Liver (tissue), 9 donors: ENCODE results near the gene S100A4. TPM values are rescaled to one million over a fixed set of nuclear protein-coding genes. Genes with fewer than 3 reads are reported as not detected.

Experiments
- DNase-seq: peaks from one replicate; pipeline ENCODE4 v3.0.0-alpha.2; 2017; ENCODE audit warnings: low spot score
- H3K27ac ChIP-seq, 2 donors: one replicate each; pipeline ENCODE4 v1.7.0; 2013; ENCODE audit warnings: inconsistent platforms in 2 of 2, low read length in 2 of 2, control low read depth in 1 of 2, low read depth in 1 of 2, mild to moderate bottlenecking in 1 of 2
- H3K27me3 ChIP-seq, 4 donors: one replicate each; pipeline versions ENCODE4 v1.6.1 to v1.7.0; 2013; ENCODE audit warnings: low read length in 3 of 4, inconsistent platforms in 1 of 4, mild to moderate bottlenecking in 1 of 4, moderate library complexity in 1 of 4; ENCODE audit not compliant: control insufficient read depth in 4 of 4, insufficient read depth in 4 of 4
- H3K36me3 ChIP-seq, 4 donors: one replicate each; pipeline versions ENCODE4 v1.6.1 to v1.7.0; 2013; ENCODE audit warnings: low read length in 3 of 4, mild to moderate bottlenecking in 3 of 4, low read depth in 1 of 4, moderate library complexity in 1 of 4; ENCODE audit not compliant: control insufficient read depth in 4 of 4, insufficient read depth in 3 of 4
- H3K4me1 ChIP-seq, 4 donors: one replicate each; pipeline versions ENCODE4 v1.6.1 to v1.7.0; 2013; ENCODE audit warnings: low read length in 3 of 4, mild to moderate bottlenecking in 3 of 4, moderate library complexity in 1 of 4; ENCODE audit not compliant: control insufficient read depth in 4 of 4, insufficient read depth in 4 of 4
- H3K4me3 ChIP-seq, 3 donors: one replicate each; pipeline versions ENCODE4 v1.6.1 to v1.7.0; 2013; ENCODE audit warnings: low read length in 3 of 3, control low read depth in 1 of 3, low read depth in 1 of 3, mild to moderate bottlenecking in 1 of 3
- H3K9ac ChIP-seq, 2 donors: one replicate each; pipeline ENCODE4 v1.7.0; 2013; ENCODE audit warnings: low read length in 2 of 2, mild to moderate bottlenecking in 2 of 2, moderate library complexity in 2 of 2, control low read depth in 1 of 2, low read depth in 1 of 2
- H3K9me3 ChIP-seq, 4 donors: one replicate each; pipeline versions ENCODE4 v1.6.1 to v1.7.0; 2013; ENCODE audit warnings: low read length in 3 of 4; ENCODE audit not compliant: control insufficient read depth in 4 of 4
- FOXA1 ChIP-seq: IDR thresholded peaks from 2 replicates; pipeline ENCODE4 v1.6.1; 2016; ENCODE audit warnings: antibody characterized with exemption
- FOXA2 ChIP-seq: IDR thresholded peaks from 2 replicates; pipeline ENCODE4 v1.6.1; 2016; ENCODE audit warnings: antibody characterized with exemption
- GABPA ChIP-seq, 2 donors: IDR thresholded peaks in 1 of 2; conservative IDR thresholded peaks in 1 of 2; 2 replicates each; pipeline ENCODE4 v1.6.1; 2016; ENCODE audit warnings: antibody characterized with exemption in 2 of 2, mild to moderate bottlenecking in 1 of 2, moderate library complexity in 1 of 2
- HNF4A ChIP-seq, 2 donors: conservative IDR thresholded peaks; 2 replicates each; pipeline ENCODE4 v1.6.1; 2016; ENCODE audit warnings: antibody characterized with exemption in 2 of 2, mild to moderate bottlenecking in 2 of 2
- HNF4G ChIP-seq: IDR thresholded peaks from 2 replicates; pipeline ENCODE4 v1.6.1; 2016; ENCODE audit warnings: antibody characterized with exemption
- JUND ChIP-seq, 2 donors: IDR thresholded peaks; 2 replicates each; pipeline ENCODE4 v1.6.1; 2016; ENCODE audit warnings: antibody characterized with exemption in 2 of 2
- NR2F2 ChIP-seq: IDR thresholded peaks from 2 replicates; pipeline ENCODE4 v1.6.1; 2016; ENCODE audit warnings: antibody characterized with exemption
- RAD21 ChIP-seq, 2 donors: IDR thresholded peaks; 2 replicates each; pipeline ENCODE4 v1.6.1; 2016; ENCODE audit warnings: antibody characterized with exemption in 2 of 2, mild to moderate bottlenecking in 2 of 2
- RXRA ChIP-seq, 2 donors: IDR thresholded peaks; 2 replicates each; pipeline ENCODE4 v1.6.1; 2017 to 2018; ENCODE audit warnings: antibody characterized with exemption in 2 of 2, mild to moderate bottlenecking in 1 of 2
- SP1 ChIP-seq: IDR thresholded peaks from 2 replicates; pipeline ENCODE4 v1.6.1; 2018; ENCODE audit warnings: antibody characterized with exemption, mild to moderate bottlenecking
- TAF1 ChIP-seq: conservative IDR thresholded peaks from 2 replicates; pipeline ENCODE4 v1.6.1; 2016; ENCODE audit warnings: antibody characterized with exemption, mild to moderate bottlenecking
- YY1 ChIP-seq: IDR thresholded peaks from 2 replicates; pipeline ENCODE4 v1.6.1; 2016; ENCODE audit warnings: antibody characterized with exemption, mild to moderate bottlenecking
- WGBS: extraction: QIAGEN DNeasy Blood & Tissue Kit; methylation state at CpG from one replicate; pipeline ENCODE4 v1.1.7; 2013; 5-methylcytosine and 5-hydroxymethylcytosine counted together
- polyA plus RNA-seq, 2 donors: library from polyadenylated mRNA; stranded (reverse) in 1 of 2; unstranded in 1 of 2; fragments of 200-250 nt in 1 of 2; fragments of >200 nt in 1 of 2; fragmentation: Nextera tagmentation in 1 of 2; extraction: Ambion mirVana in 1 of 2; gene quantifications; one replicate each; pipeline versions ENCODE4 v1.2.1 to v1.2.3, GENCODE V29; 2013 to 2015
- total RNA-seq, 2 donors: library from RNA; depleted of rRNA; stranded (reverse); fragments of >200 nt; gene quantifications; one replicate each; pipeline ENCODE4 v1.2.3, GENCODE V29; 2014
- TF ChIP-seq, protein P1 (sequence below): IDR thresholded peaks from 2 replicates; pipeline ENCODE4 v1.6.1; 2016; ENCODE audit warnings: antibody characterized with exemption
- TF ChIP-seq, protein P2 (sequence below): IDR thresholded peaks from 2 replicates; pipeline ENCODE4 v1.6.1; 2016; ENCODE audit warnings: antibody characterized with exemption, mild to moderate bottlenecking
- TF ChIP-seq, protein P3 (sequence below): IDR thresholded peaks from 2 replicates; pipeline ENCODE4 v1.6.1; 2016; ENCODE audit warnings: antibody characterized with exemption
- TF ChIP-seq, protein P4 (sequence below): IDR thresholded peaks from 2 replicates; pipeline ENCODE4 v1.6.1; 2016; ENCODE audit warnings: antibody characterized with exemption
- TF ChIP-seq, protein P5 (sequence below): fragments of 150-350 bp; IDR thresholded peaks from 2 replicates; pipeline ENCODE4 v1.5.1; 2017; ENCODE audit warnings: improper control_type of control experiment, low read depth, low read length; ENCODE audit not compliant: missing input control
- donor health status: healthy.
- donor health status: healthy.
- donor health status: healthy.
- donor health status: healthy.
- donor health status: healthy.

Gene S100A4
- total and polyA plus RNA-seq, 4 donors = 4.8 to 69.8 (median 16.7) TPM

DNA sequence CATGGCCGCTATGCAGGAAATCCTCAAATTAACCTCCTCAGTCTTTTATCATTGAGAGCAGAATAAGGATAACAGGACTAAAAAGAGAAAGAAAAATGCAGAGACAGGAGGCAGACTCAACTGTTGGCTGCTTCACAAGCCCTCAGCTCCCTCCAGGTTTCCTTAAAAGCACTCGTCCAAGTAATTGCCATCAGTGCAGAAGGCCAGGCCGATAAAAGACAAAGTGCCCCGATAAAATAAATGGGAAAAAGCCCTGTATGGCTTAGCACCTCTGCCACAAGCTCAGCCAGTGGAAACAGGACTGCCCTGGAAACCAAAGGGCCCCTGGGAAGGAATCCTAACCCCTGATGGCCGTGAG lies 17.9 kb downstream of the S100A4 start:
- no peak for DNase-seq
- 92% methylated on average over 5 of the region's 5 CpGs for WGBS

More for the DNA sequence above, 17.9 kb downstream of the S100A4 start:
- Histone ChIP-seq H3K9me3 (no peaks in the 10 kb centered on the region), H3K27me3 (peaks cover 0 to 6% (median 3%) of the 10 kb centered on the region in 4 donors), H3K36me3 (no peaks in the 10 kb centered on the region), H3K9ac (no peak overlapping the region), H3K4me3 (no peak overlapping the region), H3K27ac (no peak overlapping the region), H3K4me1 (peaks cover 0 to 2% (median 0%) of the 10 kb centered on the region in 4 donors)
- TF ChIP-seq, protein P1, sequence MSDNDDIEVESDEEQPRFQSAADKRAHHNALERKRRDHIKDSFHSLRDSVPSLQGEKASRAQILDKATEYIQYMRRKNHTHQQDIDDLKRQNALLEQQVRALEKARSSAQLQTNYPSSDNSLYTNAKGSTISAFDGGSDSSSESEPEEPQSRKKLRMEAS = no peak
- TF ChIP-seq, protein P2, sequence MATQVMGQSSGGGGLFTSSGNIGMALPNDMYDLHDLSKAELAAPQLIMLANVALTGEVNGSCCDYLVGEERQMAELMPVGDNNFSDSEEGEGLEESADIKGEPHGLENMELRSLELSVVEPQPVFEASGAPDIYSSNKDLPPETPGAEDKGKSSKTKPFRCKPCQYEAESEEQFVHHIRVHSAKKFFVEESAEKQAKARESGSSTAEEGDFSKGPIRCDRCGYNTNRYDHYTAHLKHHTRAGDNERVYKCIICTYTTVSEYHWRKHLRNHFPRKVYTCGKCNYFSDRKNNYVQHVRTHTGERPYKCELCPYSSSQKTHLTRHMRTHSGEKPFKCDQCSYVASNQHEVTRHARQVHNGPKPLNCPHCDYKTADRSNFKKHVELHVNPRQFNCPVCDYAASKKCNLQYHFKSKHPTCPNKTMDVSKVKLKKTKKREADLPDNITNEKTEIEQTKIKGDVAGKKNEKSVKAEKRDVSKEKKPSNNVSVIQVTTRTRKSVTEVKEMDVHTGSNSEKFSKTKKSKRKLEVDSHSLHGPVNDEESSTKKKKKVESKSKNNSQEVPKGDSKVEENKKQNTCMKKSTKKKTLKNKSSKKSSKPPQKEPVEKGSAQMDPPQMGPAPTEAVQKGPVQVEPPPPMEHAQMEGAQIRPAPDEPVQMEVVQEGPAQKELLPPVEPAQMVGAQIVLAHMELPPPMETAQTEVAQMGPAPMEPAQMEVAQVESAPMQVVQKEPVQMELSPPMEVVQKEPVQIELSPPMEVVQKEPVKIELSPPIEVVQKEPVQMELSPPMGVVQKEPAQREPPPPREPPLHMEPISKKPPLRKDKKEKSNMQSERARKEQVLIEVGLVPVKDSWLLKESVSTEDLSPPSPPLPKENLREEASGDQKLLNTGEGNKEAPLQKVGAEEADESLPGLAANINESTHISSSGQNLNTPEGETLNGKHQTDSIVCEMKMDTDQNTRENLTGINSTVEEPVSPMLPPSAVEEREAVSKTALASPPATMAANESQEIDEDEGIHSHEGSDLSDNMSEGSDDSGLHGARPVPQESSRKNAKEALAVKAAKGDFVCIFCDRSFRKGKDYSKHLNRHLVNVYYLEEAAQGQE = no peak
- TF ChIP-seq YY1 = no peak
- TF ChIP-seq HNF4G = no peak
- no peak for TF ChIP-seq TAF1
- no peak for TF ChIP-seq NR2F2
- TF ChIP-seq GABPA (IDR thresholded peaks at IDR 0.05 in 1 of 2, conservative IDR thresholded peaks at IDR 0.05 in 1 of 2) = no peak
- TF ChIP-seq FOXA1 = no peak
- TF ChIP-seq JUND (IDR thresholded peaks at IDR 0.05) = no peak
- TF ChIP-seq, protein P3, sequence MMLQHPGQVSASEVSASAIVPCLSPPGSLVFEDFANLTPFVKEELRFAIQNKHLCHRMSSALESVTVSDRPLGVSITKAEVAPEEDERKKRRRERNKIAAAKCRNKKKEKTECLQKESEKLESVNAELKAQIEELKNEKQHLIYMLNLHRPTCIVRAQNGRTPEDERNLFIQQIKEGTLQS = no peak
- TF ChIP-seq, protein P4, sequence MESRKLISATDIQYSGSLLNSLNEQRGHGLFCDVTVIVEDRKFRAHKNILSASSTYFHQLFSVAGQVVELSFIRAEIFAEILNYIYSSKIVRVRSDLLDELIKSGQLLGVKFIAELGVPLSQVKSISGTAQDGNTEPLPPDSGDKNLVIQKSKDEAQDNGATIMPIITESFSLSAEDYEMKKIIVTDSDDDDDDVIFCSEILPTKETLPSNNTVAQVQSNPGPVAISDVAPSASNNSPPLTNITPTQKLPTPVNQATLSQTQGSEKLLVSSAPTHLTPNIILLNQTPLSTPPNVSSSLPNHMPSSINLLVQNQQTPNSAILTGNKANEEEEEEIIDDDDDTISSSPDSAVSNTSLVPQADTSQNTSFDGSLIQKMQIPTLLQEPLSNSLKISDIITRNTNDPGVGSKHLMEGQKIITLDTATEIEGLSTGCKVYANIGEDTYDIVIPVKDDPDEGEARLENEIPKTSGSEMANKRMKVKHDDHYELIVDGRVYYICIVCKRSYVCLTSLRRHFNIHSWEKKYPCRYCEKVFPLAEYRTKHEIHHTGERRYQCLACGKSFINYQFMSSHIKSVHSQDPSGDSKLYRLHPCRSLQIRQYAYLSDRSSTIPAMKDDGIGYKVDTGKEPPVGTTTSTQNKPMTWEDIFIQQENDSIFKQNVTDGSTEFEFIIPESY = no peak
- no peak for TF ChIP-seq FOXA2
- no peak for TF ChIP-seq RXRA (IDR thresholded peaks at IDR 0.05)
- no peak for TF ChIP-seq HNF4A (conservative IDR thresholded peaks at IDR 0.05)
- no peak for TF ChIP-seq RAD21 (IDR thresholded peaks at IDR 0.05)
- TF ChIP-seq, protein P5, sequence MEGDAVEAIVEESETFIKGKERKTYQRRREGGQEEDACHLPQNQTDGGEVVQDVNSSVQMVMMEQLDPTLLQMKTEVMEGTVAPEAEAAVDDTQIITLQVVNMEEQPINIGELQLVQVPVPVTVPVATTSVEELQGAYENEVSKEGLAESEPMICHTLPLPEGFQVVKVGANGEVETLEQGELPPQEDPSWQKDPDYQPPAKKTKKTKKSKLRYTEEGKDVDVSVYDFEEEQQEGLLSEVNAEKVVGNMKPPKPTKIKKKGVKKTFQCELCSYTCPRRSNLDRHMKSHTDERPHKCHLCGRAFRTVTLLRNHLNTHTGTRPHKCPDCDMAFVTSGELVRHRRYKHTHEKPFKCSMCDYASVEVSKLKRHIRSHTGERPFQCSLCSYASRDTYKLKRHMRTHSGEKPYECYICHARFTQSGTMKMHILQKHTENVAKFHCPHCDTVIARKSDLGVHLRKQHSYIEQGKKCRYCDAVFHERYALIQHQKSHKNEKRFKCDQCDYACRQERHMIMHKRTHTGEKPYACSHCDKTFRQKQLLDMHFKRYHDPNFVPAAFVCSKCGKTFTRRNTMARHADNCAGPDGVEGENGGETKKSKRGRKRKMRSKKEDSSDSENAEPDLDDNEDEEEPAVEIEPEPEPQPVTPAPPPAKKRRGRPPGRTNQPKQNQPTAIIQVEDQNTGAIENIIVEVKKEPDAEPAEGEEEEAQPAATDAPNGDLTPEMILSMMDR = no peak
- TF ChIP-seq SP1 = no peak
